ENCODE data around the gene GSTA4.
"Not testable (repeated sequence)": the region's sequence is repeated elsewhere in the genome, so short reads cannot be mapped to it uniquely, and the experiment has no call there.

- TF ChIP-seq CTCF (optimal IDR thresholded peaks at IDR 0.05 in 1 of 3, IDR thresholded peaks at IDR 0.05 in 1 of 3, conservative IDR thresholded peaks at IDR 0.05 in 1 of 3; ENCODE audit: extremely low read depth in 1 of 3, insufficient read depth in 2 of 3, low read length in 3 of 3); EZH2 (IDR thresholded peaks at IDR 0.05; ENCODE audit: low read length): not testable (repeated sequence)
Measured at GRCh38 chr6:52942821-52943220, 52.3 kb downstream of the GSTA4 start.

Data from keratinocyte (primary cell).